Measurements from ENCODE around the gene NSUN4. TPM values are rescaled to one million over a fixed set of nuclear protein-coding genes. Genes with fewer than 3 reads are reported as not detected.

Gene NSUN4
- total RNA-seq, 1 experiment from 2014 or later, result 23.6 TPM

DNA sequence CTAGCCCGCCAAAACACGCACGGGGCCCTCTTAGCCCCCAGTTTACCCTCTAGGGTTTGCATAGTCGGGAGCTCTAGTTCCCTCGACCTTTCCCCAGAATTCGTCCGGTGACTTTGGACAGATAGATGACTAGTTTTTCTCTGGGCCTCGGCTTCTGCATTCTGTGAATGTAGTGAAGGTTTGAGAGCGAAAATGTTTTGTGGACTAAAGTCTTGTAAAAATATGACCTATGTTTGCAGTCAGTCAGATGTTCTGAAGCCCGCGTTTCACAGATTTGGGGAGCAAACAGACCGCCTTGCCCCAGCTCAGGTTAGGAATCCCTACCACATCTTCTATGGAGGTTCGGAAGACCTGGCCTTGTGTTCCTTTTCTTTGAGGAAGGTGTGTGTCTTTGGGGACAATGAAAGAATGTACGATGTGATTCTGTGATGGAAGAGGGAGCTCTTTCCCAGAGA, 36.7 kb upstream of the NSUN4 start:
- ATAC-seq (peak; percentile 15), DNase-seq (ENCODE audit: low read depth, low spot score) (no peak)
- Histone ChIP-seq H3K9me3 (ENCODE audit: control insufficient read depth, insufficient read depth, low read depth, low read length) (no peaks in the 10 kb centered on the region), H3K4me3 (ENCODE audit: low read depth in 2 of 2, low read length in 2 of 2) (peak overlapping the region; percentile 88 to 100), H3K27ac (ENCODE audit: low read length) (peak overlapping the region; percentile 97), H3K4me1 (ENCODE audit: control insufficient read depth, insufficient read depth, low read length) (peaks cover 21% of the 10 kb centered on the region; the same call in 1 of the 2 replicates), H3K36me3 (ENCODE audit: control insufficient read depth, insufficient read depth, low read length) (peaks cover 7% of the 10 kb centered on the region; the same call in 1 of the 2 replicates), H3K27me3 (ENCODE audit: control insufficient read depth, insufficient read depth, low read length) (no peaks in the 10 kb centered on the region)
- in situ Hi-C loops (cut with HindIII; ENCODE audit: low pct_unique_long_range_greater_than_20kb, low sequenced_read_pairs), result no loop called here
- POLR2A ChIA-PET, result interaction anchor here (0.6 to 1.2 kb wide), 2 partner anchors 36 to 59 kb away, joined by 3 to 5 read pairs; no protein-coding TSS in a partner anchor
- CTCF ChIA-PET, result interaction anchor here (0.6 kb wide), 1 partner anchor 13 kb away, joined by 3 read pairs; no protein-coding TSS in a partner anchor
- TSS peak; percentile 94 for BruUV-seq (replicated peaks)
- intact Hi-C loops (cut with micrococcal nuclease; ENCODE audit: unreplicated experiment), result no loop called here
- TF ChIP-seq, protein P1, sequence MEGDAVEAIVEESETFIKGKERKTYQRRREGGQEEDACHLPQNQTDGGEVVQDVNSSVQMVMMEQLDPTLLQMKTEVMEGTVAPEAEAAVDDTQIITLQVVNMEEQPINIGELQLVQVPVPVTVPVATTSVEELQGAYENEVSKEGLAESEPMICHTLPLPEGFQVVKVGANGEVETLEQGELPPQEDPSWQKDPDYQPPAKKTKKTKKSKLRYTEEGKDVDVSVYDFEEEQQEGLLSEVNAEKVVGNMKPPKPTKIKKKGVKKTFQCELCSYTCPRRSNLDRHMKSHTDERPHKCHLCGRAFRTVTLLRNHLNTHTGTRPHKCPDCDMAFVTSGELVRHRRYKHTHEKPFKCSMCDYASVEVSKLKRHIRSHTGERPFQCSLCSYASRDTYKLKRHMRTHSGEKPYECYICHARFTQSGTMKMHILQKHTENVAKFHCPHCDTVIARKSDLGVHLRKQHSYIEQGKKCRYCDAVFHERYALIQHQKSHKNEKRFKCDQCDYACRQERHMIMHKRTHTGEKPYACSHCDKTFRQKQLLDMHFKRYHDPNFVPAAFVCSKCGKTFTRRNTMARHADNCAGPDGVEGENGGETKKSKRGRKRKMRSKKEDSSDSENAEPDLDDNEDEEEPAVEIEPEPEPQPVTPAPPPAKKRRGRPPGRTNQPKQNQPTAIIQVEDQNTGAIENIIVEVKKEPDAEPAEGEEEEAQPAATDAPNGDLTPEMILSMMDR (IDR thresholded peaks at IDR 0.05), result no peak

DNA sequence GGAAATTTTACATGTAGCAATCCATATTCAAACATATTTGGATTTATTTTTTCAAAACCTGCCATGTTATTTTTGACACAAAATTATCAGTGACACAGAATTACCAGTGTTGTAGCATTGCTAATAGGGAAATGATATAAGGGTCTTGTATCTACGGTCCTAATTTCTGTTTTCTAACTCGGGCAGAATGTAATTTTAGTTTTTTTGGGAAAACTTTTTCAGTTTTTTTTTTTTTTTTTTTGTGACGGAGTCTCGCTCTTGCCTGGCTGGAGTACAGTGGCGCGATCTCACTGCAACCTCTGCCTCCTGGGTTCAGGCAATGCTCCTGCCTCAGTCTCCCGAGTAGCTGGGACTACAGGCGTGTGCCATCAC, 34.5 kb upstream of the NSUN4 start:
- peak overlapping the region; percentile 88 to 100 for H3K4me3 ChIP-seq (ENCODE audit: low read depth in 2 of 2, low read length in 2 of 2)
- POLR2A ChIA-PET, result no interaction called here
- no peaks in the 10 kb centered on the region for H3K9me3 ChIP-seq (ENCODE audit: control insufficient read depth, insufficient read depth, low read depth, low read length)
- no peak for DNase-seq (ENCODE audit: low read depth, low spot score)
- ATAC-seq, result no peak
- in situ Hi-C loops (cut with HindIII; ENCODE audit: low pct_unique_long_range_greater_than_20kb, low sequenced_read_pairs), result no loop called here
- intact Hi-C loops (cut with micrococcal nuclease; ENCODE audit: unreplicated experiment), result no loop called here
- no TSS peak for BruUV-seq (replicated peaks)
- peaks cover 7% of the 10 kb centered on the region; the same call in 1 of the 2 replicates for H3K36me3 ChIP-seq (ENCODE audit: control insufficient read depth, insufficient read depth, low read length)
- H3K4me1 ChIP-seq (ENCODE audit: control insufficient read depth, insufficient read depth, low read length), result peaks cover 16% of the 10 kb centered on the region; the same call in 1 of the 2 replicates
- no peaks in the 10 kb centered on the region for H3K27me3 ChIP-seq (ENCODE audit: control insufficient read depth, insufficient read depth, low read length)
- peak overlapping the region; percentile 72 for H3K27ac ChIP-seq (ENCODE audit: low read length)
- TF ChIP-seq TCF7L2 (IDR thresholded peaks at IDR 0.05; ENCODE audit: low read depth, low read length), result no peak
- TF ChIP-seq, protein P1 (IDR thresholded peaks at IDR 0.05), result no peak
- CTCF ChIA-PET, result no interaction called here

DNA sequence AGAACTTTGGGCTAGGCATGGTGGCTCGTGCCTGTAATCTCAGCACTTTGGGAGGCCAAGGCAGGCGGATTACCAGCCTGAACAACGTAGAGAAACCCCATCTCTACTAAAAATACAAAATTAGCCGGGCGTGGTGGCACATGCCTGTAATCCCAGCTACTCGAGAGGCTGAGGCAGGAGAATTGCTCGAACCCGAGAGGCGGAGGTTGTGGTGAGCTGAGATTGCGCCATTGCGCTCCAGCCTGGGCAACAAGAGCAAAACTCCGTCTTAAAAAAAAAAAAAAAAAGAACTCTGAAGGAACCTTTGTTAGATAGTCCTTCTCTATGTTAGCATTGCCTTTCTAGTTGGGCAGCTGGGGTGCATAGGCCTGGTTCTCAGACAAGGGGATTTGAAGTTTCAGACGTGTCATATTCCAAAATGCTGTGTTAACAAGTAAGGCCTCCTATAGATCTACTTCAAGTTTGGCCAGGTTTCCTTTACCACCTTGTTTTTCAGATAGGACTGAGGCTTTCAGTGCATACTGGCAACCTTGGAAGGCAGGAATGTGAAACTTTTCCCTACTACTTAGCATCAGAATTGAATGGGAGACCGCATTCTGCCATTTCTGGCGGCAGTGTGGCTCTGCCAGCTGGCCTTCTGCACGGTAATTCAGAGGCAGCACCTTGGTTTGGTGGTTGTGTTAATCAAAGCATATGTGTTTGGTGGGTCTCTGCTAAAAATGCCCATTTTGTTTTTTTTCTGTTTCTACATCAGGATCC, 31.0 kb upstream of the NSUN4 start:
- peaks cover 14% of the 10 kb centered on the region; the same call in 1 of the 2 replicates for H3K4me1 ChIP-seq (ENCODE audit: control insufficient read depth, insufficient read depth, low read length)
- no peaks in the 10 kb centered on the region for H3K9me3 ChIP-seq (ENCODE audit: control insufficient read depth, insufficient read depth, low read depth, low read length)
- ATAC-seq (no peak), DNase-seq (ENCODE audit: low read depth, low spot score) (no peak)
- CTCF ChIA-PET, result no interaction called here
- POLR2A ChIA-PET, result no interaction called here
- BruUV-seq (replicated peaks), result no TSS peak
- TF ChIP-seq, protein P2, sequence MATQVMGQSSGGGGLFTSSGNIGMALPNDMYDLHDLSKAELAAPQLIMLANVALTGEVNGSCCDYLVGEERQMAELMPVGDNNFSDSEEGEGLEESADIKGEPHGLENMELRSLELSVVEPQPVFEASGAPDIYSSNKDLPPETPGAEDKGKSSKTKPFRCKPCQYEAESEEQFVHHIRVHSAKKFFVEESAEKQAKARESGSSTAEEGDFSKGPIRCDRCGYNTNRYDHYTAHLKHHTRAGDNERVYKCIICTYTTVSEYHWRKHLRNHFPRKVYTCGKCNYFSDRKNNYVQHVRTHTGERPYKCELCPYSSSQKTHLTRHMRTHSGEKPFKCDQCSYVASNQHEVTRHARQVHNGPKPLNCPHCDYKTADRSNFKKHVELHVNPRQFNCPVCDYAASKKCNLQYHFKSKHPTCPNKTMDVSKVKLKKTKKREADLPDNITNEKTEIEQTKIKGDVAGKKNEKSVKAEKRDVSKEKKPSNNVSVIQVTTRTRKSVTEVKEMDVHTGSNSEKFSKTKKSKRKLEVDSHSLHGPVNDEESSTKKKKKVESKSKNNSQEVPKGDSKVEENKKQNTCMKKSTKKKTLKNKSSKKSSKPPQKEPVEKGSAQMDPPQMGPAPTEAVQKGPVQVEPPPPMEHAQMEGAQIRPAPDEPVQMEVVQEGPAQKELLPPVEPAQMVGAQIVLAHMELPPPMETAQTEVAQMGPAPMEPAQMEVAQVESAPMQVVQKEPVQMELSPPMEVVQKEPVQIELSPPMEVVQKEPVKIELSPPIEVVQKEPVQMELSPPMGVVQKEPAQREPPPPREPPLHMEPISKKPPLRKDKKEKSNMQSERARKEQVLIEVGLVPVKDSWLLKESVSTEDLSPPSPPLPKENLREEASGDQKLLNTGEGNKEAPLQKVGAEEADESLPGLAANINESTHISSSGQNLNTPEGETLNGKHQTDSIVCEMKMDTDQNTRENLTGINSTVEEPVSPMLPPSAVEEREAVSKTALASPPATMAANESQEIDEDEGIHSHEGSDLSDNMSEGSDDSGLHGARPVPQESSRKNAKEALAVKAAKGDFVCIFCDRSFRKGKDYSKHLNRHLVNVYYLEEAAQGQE (IDR thresholded peaks at IDR 0.05; ENCODE audit: insufficient read depth in 1 of 2, low read depth in 2 of 2, low read length in 1 of 2), result no peak
- TF ChIP-seq, protein P1 (IDR thresholded peaks at IDR 0.05), result no peak
- TF ChIP-seq TCF7L2 (IDR thresholded peaks at IDR 0.05; ENCODE audit: low read depth, low read length) (no peak), SIN3A (IDR thresholded peaks at IDR 0.05; ENCODE audit: borderline replicate concordance, insufficient read depth, low read depth, low read length) (no peak), POLR2AphosphoS5 (IDR thresholded peaks at IDR 0.05; ENCODE audit: low read depth, low read length) (no peak)
- no peak overlapping the region for H3K27ac ChIP-seq (ENCODE audit: low read length)
- in situ Hi-C loops (cut with HindIII; ENCODE audit: low pct_unique_long_range_greater_than_20kb, low sequenced_read_pairs) (no loop called here), intact Hi-C loops (cut with micrococcal nuclease; ENCODE audit: unreplicated experiment) (no loop called here)
- H3K27me3 ChIP-seq (ENCODE audit: control insufficient read depth, insufficient read depth, low read length), result no peaks in the 10 kb centered on the region
- H3K4me3 ChIP-seq (ENCODE audit: low read depth in 2 of 2, low read length in 2 of 2), result no peak overlapping the region
- peaks cover 6% of the 10 kb centered on the region for H3K36me3 ChIP-seq (ENCODE audit: control insufficient read depth, insufficient read depth, low read length)
